Fibroblast of the conjunctiva (primary cell): ENCODE measurements around the gene HAS3.
"Not testable (repeated sequence)": the region's sequence is repeated elsewhere in the genome, so short reads cannot be mapped to it uniquely, and the experiment has no call there.

ENCODE experiments used
- DNase-seq: peaks from one replicate; pipeline ENCODE4 v3.0.0-alpha.2; 2010; ENCODE audit warnings: low read depth

HAS3 gene, protein sequence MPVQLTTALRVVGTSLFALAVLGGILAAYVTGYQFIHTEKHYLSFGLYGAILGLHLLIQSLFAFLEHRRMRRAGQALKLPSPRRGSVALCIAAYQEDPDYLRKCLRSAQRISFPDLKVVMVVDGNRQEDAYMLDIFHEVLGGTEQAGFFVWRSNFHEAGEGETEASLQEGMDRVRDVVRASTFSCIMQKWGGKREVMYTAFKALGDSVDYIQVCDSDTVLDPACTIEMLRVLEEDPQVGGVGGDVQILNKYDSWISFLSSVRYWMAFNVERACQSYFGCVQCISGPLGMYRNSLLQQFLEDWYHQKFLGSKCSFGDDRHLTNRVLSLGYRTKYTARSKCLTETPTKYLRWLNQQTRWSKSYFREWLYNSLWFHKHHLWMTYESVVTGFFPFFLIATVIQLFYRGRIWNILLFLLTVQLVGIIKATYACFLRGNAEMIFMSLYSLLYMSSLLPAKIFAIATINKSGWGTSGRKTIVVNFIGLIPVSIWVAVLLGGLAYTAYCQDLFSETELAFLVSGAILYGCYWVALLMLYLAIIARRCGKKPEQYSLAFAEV

DNA sequence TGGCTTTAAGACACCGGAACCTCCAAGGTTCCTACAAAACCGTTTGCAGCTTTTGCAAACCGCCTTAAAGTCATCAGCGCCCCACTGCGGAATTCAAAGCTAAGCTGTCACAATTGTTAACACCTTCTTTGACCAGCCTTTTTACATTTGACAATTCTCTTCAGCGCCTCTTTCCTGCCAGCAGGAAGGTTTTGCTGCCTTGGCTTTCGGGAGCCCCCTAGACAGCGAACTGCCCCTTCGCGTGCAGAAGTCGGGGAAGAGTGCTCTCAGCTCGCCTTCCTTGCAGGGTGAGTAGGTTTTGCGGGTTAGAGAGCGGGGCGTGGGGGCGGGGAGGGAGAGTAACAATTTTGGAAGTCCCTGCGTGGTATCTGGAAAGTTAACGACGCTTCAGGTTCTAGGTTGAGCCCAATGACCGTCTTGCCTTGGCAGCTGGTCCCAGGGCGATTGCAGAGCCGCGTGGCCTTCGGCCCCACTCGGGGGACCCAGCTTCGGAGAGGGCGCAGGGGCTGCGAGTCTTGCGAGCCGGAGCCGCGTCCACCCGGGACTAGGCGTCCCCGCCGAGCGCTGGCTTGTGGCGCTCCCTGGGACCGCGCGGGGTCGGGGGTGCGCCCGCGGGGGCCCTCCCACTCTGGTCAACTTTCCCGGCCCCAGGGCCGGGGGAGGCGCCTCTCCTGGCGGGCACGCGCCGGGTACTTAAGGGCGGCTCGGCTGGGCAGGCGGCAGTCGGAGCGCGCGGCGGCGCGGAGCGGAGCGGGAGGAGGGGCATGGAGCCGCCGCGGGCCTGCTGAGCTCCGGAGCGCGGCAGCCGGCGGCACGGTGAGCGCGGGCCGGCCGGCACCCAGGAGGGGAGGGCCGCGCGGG, at the start of gene HAS3:
HAS3 (plus strand) TSS at position 153 of the 861 bp plus-strand sequence. CDS start 3,743 bp downstream, outside the sequence.
- DNase-seq, result peak; percentile 24

GRCh38 chr16:69055980-69056379, 49.5 kb upstream of the HAS3 start:
- DNase-seq, result no peak

DNA sequence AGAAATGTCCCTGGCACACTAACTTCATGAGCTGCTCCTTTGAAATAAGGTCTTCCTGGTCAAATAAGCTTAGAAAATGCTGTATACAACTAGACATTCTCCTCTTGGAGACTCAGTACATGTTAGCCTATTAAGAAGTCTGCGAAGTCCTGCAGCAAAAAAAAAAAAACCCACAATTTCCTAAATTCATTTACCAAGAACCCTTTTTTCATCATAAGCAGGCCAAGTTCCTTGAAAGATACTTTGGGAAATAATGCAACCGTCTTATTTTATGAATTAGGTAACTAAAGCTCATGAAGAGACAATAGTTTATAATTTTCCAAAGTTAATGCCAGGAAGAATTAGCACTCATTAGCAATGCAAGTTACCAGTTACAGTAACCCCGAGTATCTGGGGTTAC, 49.0 kb upstream of the HAS3 start:
- no peak for DNase-seq

- DNase-seq, result peak; percentile 64
Observed at GRCh38 chr16:69057400-69058378, 47.8 kb upstream of the HAS3 start.

GRCh38 chr16:69063491-69063890, 42.0 kb upstream of the HAS3 start:
- DNase-seq, result not testable (repeated sequence)

GRCh38 chr16:69064124-69064763, 41.2 kb upstream of the HAS3 start:
- no peak for DNase-seq

- DNase-seq, result no peak
Observed at GRCh38 chr16:69064764-69065313, 40.6 kb upstream of the HAS3 start.

- DNase-seq, result no peak
Observed at GRCh38 chr16:69069504-69069903, 35.9 kb upstream of the HAS3 start.

- no peak for DNase-seq
Observed at GRCh38 chr16:69071036-69071435, 34.4 kb upstream of the HAS3 start.

GRCh38 chr16:69072640-69072974, 32.8 kb upstream of the HAS3 start:
- DNase-seq, result no peak

GRCh38 chr16:69073181-69073702, 32.2 kb upstream of the HAS3 start:
- peak; percentile 43 for DNase-seq

DNA sequence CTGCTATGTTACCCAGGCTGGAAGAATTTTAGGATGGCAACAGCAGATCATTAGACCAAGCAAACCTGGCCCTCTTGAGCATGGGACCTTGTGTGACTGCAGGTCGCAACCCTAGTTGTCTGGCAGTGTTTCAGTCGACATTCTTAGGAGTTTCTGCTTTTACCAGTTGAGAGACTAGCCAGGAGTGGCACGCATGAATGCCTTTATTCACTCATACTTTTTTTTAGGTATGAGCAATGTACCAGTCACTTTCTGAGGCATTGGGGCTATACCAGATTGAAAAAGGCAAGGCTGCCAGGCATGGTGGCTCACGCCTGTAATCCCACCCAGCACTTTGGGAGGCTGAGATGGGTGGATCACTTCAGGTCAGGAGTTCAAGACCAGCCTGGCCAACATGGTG, 28.2 kb upstream of the HAS3 start:
- no peak for DNase-seq

- no peak for DNase-seq
Observed at GRCh38 chr16:69078073-69078472, 27.4 kb upstream of the HAS3 start.

DNA sequence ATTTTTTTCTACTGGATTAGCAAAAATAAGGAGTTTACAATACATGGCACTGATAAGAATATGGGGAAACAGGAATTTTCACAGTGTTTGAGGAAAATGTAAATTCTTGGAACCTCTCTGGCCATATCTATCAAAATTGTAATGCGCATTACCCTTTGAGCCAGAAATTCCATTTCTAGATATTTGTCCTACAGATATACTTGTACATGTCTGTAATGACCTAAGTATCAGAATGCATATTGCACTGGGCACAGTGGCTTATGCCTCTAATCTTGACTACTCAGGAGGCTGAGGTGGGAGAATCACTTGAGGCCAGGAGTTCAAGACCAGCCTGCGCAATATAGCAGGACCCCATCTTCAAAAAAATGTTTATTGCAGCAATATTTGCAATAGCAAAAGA, 25.8 kb upstream of the HAS3 start:
- no peak for DNase-seq

- DNase-seq, result no peak
Observed at GRCh38 chr16:69083306-69083941, 22.0 kb upstream of the HAS3 start.

DNA sequence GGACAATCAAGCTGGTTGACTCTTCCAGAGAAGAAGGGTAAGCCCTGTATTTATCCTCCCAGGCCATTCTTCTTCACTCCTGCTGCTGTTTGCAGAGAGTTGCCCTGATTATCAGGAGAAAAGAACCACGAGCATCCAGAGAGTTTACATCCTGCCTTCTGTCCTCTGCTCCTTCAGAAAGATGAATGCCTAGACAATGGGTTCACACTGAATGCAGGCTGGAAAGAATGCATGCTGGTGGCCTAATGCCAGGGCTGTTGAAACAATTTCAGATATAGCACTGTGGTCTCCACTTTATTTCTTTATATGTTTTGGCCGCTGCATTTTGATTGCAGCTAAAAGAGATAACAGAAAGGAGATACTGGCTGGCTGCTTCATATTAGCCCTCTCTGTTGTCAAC, 21.2 kb upstream of the HAS3 start:
- no peak for DNase-seq

DNA sequence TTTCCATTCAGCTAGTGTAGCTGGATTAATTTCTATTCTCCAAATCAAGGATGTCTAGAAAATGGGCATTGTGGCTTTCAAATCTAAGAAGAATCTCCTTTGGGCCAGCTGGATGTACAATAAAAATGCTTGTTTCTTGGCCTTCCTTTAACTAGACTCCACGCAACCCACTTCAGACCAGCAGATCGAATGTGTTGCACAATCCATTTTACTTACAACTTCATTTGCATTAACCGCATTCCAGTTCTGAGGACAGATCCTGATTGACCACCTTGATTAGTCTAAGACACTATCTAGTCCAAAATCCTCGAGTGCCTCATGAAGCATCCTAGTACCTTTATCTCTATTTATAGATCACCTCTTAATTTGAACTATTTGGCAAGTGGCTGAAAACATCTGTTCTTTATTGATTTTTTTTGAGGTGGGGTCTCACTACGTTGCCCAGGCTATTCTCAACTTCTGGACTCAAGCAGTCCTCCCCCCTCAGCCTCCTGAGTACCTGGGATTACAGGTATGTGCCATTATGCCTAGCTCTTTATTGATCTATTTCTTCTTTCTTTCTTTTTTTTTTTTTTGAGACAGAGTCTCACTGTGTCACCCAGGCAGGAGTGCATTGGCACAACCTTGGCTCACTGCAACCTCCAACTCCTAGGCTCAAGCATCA, 20.3 kb upstream of the HAS3 start:
- no peak for DNase-seq

- no peak for DNase-seq
Observed at GRCh38 chr16:69087161-69087581, 18.3 kb upstream of the HAS3 start.

- DNase-seq, result no peak
Observed at GRCh38 chr16:69088684-69089083, 16.8 kb upstream of the HAS3 start.
